ENCODE results near the gene DCAF6.

DCAF6 gene

GRCh38 chr1:168105846-168106245, 169.4 kb downstream of the DCAF6 start:
- DNase-seq (ENCODE audit: low read depth in 2 of 2): no peak

- no peak for DNase-seq (ENCODE audit: low read depth in 2 of 2)
Measured at GRCh38 chr1:168106274-168106673, 169.8 kb downstream of the DCAF6 start.

GRCh38 chr1:168110896-168111545, 174.5 kb downstream of the DCAF6 start:
- DNase-seq (ENCODE audit: low read depth in 2 of 2): no peak

- DNase-seq (ENCODE audit: low read depth in 2 of 2): peak in 1 of 2 experiments; percentile 16
Measured at GRCh38 chr1:168112673-168113305, 176.3 kb downstream of the DCAF6 start.

GRCh38 chr1:168114845-168115244, 178.4 kb downstream of the DCAF6 start:
- DNase-seq (ENCODE audit: low read depth in 2 of 2): no peak

DNA sequence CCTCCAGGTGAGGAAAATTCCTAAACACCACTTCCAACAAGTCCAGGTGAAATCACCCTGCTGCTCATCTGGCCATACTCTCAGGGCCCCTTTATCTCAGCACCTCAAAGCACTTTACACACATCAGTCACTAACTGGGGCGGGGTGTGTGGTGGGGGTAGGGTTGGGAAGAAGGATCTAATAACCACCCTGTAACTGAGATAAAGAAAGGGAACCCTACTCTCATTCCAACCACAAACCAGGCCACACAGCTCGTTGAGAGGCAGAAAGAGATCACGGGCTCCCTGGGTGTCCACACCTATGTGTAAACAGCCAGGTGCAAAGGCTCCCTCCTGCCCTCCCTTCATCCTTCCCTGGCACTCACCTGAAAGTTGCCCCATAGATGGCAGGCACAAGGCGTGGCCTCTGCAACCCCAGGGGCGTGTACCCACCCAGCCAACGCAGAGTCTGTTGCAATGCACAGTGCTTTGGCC, 179.9 kb downstream of the DCAF6 start:
- DNase-seq (ENCODE audit: low read depth in 2 of 2): no peak

DNA sequence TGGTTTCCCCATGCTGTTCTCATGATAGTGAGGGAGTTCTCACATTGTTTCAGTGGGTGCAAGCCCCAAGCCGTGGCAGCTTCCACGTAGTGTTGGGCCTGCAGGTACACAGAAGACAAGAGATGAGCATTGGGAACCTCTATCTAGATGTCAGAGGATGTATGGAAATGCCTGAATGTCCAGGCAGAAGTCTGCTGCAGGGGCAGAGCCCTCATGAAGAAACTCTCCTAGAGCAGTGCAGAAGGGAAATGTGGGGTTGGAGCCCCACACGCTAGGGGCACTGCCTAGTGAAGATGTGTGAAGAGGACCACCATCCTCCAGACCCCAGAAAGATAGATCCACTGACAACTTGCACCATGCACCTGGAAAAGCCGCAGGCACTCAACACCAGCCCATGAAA, 183.3 kb downstream of the DCAF6 start:
- DNase-seq (ENCODE audit: low read depth in 2 of 2): no peak

GRCh38 chr1:168121401-168122011, 185.0 kb downstream of the DCAF6 start:
- DNase-seq (ENCODE audit: low read depth in 2 of 2): peak; percentile 83 to 86

DNA sequence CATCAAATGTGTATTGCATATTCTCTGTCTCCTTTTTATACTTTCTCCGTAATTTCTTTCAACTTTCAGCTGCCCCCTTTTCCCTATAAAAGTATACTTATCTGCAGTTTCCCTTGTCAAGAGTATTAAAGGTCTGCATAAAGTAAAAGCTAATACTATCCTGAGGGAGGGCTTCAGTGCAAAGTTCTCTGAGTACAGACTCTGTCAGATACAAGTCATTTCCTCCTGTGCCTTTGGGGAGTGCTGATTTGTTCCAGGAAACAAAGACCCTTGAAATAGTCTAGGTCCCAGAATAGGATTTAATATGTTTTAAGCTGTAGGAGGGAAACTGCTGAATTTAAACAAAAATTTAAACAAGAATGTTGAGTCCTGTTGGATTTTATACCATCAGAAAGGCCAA, 188.6 kb downstream of the DCAF6 start:
- no peak for DNase-seq (ENCODE audit: low read depth in 2 of 2)
